ENCODE measurements around the gene LYPLA2.

GRCh38 chr1:23763041-23763577 lies 27.8 kb upstream of the LYPLA2 start:
- TF ChIP-seq CTCF (IDR thresholded peaks at IDR 0.05) (no peak), POLR2A (IDR thresholded peaks at IDR 0.05) (no peak)

All from thyroid gland (tissue), 4 donors.